H1 (cell line): Measurements from ENCODE around the gene SIAH3. TPM values are rescaled to one million over a fixed set of nuclear protein-coding genes. Genes with fewer than 3 reads are reported as not detected.

Experiments
- CTCF ChIA-PET: fragments of 300-600 bp; sonication (Branson Sonifier 250); formaldehyde crosslinking; loops from one replicate; lab custom pipeline; 2021; ENCODE audit not compliant: partially characterized antibody; lab: Charles Lee
- POLR2A ChIA-PET: fragments of 300-600 bp; sonication (Branson Sonifier 250); formaldehyde crosslinking; loops from one replicate; lab custom pipeline; 2021; ENCODE audit warnings: inconsistent platforms; ENCODE audit not compliant: partially characterized antibody; lab: Charles Lee
- DNase-seq, 2 experiments: peaks; one replicate each; pipeline versions ENCODE4 v3.0.0 to v3.0.0-alpha.2; 2010 to 2022; ENCODE audit warnings: low spot score in 2 of 2, low read depth in 1 of 2, mixed read lengths in 1 of 2
- FAIRE-seq: peaks from 2 replicates; lab custom pipeline; 2011; peaks lifted over from hg19 to GRCh38; lab: Jason Lieb, UNC
- H2AFZ ChIP-seq: 2 replicates; pipeline ENCODE4 v1.8.1; 2012; ENCODE audit warnings: low read length, inconsistent platforms
- H2AK5ac ChIP-seq: 2 replicates; pipeline ENCODE4 v1.6.1; 2013; ENCODE audit warnings: low read depth, low read length
- H2BK120ac ChIP-seq: replicated peaks from 2 replicates; pipeline ENCODE3; 2013; ENCODE audit warnings: low read depth, low read length, inconsistent platforms
- H2BK12ac ChIP-seq: 2 replicates; pipeline ENCODE4 v1.6.1; 2013; ENCODE audit warnings: low read depth, low read length
- H2BK15ac ChIP-seq: 2 replicates; pipeline ENCODE4 v1.6.1; 2013; ENCODE audit warnings: low read length
- H2BK20ac ChIP-seq: 2 replicates; pipeline ENCODE4 v1.6.1; 2013; ENCODE audit warnings: low read length
- H2BK5ac ChIP-seq: 2 replicates; pipeline ENCODE4 v1.6.1; 2013; ENCODE audit warnings: low read depth, low read length
- H3K14ac ChIP-seq: 2 replicates; pipeline ENCODE4 v1.6.1; 2013; ENCODE audit warnings: inconsistent platforms; ENCODE audit not compliant: insufficient read length
- H3K18ac ChIP-seq: 2 replicates; pipeline ENCODE4 v1.6.1; 2013; ENCODE audit warnings: low read length; ENCODE audit errors: extremely low read depth
- H3K23ac ChIP-seq: 2 replicates; pipeline ENCODE4 v1.6.1; 2013; ENCODE audit warnings: inconsistent platforms; ENCODE audit not compliant: insufficient read length
- H3K23me2 ChIP-seq: 2 replicates; pipeline ENCODE4 v1.6.1; 2013; ENCODE audit warnings: low read depth, low read length
- H3K27ac ChIP-seq: 2 replicates; pipeline ENCODE4 v1.6.1; 2011; ENCODE audit warnings: low read depth, low read length, inconsistent platforms
- H3K27me3 ChIP-seq, 4 experiments: replicated peaks in 1 of 4; 1 replicate in 1 of 4; 2 replicates in 3 of 4; pipeline versions ENCODE4 v1.6.1 to v1.8.1; 2011 to 2013; ENCODE audit warnings: low read length in 3 of 4, mild to moderate bottlenecking in 3 of 4, inconsistent platforms in 2 of 4, mixed read lengths in 2 of 4, moderate library complexity in 1 of 4; ENCODE audit not compliant: control insufficient read depth in 3 of 4, insufficient read depth in 3 of 4; ENCODE audit errors: extremely low read depth in 1 of 4
- H3K36me3 ChIP-seq, 4 experiments: 2 replicates each; pipeline versions ENCODE4 v1.6.1 to v1.8.1; 2011 to 2013; ENCODE audit warnings: mild to moderate bottlenecking in 4 of 4, low read length in 3 of 4, moderate library complexity in 2 of 4, control low read depth in 1 of 4, inconsistent platforms in 1 of 4; ENCODE audit not compliant: insufficient read depth in 4 of 4, control insufficient read depth in 2 of 4
- H3K4ac ChIP-seq: replicated peaks from 2 replicates; pipeline ENCODE3; 2013; ENCODE audit warnings: low read length, low read depth, mixed read lengths, inconsistent platforms; ENCODE audit not compliant: insufficient read length
- H3K4me1 ChIP-seq, 4 experiments: replicated peaks in 1 of 4; 1 replicate in 1 of 4; 2 replicates in 3 of 4; pipeline versions ENCODE4 v1.6.1 to v1.8.1; 2011 to 2013; ENCODE audit warnings: low read length in 3 of 4, inconsistent platforms in 2 of 4, mixed read lengths in 1 of 4; ENCODE audit not compliant: insufficient read depth in 4 of 4, control insufficient read depth in 3 of 4
- H3K4me2 ChIP-seq, 2 experiments: 2 replicates each; pipeline versions ENCODE4 v1.6.1 to v1.8.1; 2011 to 2013; ENCODE audit warnings: low read depth in 2 of 2, low read length in 2 of 2, control low read depth in 1 of 2, inconsistent platforms in 1 of 2, mild to moderate bottlenecking in 1 of 2; ENCODE audit not compliant: insufficient read depth in 1 of 2
- H3K4me3 ChIP-seq, 4 experiments: fragments of 200-600, 300-600 bp in 1 of 4; sonication (generic), shearing (Covaris generic), sonication (Bioruptor Twin) in 1 of 4; 2 replicates each; pipeline versions ENCODE4 v1.5.1 to v1.8.1; 2011 to 2016; ENCODE audit warnings: low read length in 4 of 4, low read depth in 3 of 4, control low read depth in 2 of 4, inconsistent platforms in 2 of 4, mild to moderate bottlenecking in 2 of 4, mixed read lengths in 1 of 4, moderate library complexity in 1 of 4; ENCODE audit not compliant: insufficient read depth in 2 of 4; ENCODE audit errors: extremely low read depth in 1 of 4
- H3K56ac ChIP-seq: replicated peaks from 2 replicates; pipeline ENCODE3; 2013; ENCODE audit warnings: low read depth, mild to moderate bottlenecking, mixed read lengths, low read length, inconsistent platforms; ENCODE audit not compliant: insufficient read length
- H3K79me1 ChIP-seq: 2 replicates; pipeline ENCODE4 v1.6.1; 2013; ENCODE audit warnings: low read depth, low read length, control low read depth
- H3K79me2 ChIP-seq, 2 experiments: 2 replicates each; pipeline versions ENCODE4 v1.6.1 to v1.8.1; 2012 to 2013; ENCODE audit warnings: low read length in 2 of 2, mild to moderate bottlenecking in 2 of 2, inconsistent platforms in 1 of 2; ENCODE audit not compliant: insufficient read depth in 2 of 2, control insufficient read depth in 1 of 2
- H3K9ac ChIP-seq, 4 experiments: replicated peaks in 1 of 4; 1 replicate in 1 of 4; 2 replicates in 3 of 4; pipeline versions ENCODE4 v1.6.1 to v1.8.1; 2011 to 2013; ENCODE audit warnings: low read depth in 3 of 4, low read length in 3 of 4, control low read depth in 2 of 4, mild to moderate bottlenecking in 2 of 4, moderate library complexity in 2 of 4, inconsistent platforms in 1 of 4; ENCODE audit errors: extremely low read depth in 1 of 4
- H3K9me3 ChIP-seq, 2 experiments: 2 replicates each; pipeline versions ENCODE4 v1.6.1 to v1.8.1; 2012 to 2013; ENCODE audit warnings: mild to moderate bottlenecking in 2 of 2, moderate library complexity in 2 of 2, control low read depth in 1 of 2, inconsistent platforms in 1 of 2, low read depth in 1 of 2, low read length in 1 of 2, mixed read lengths in 1 of 2; ENCODE audit not compliant: insufficient read depth in 2 of 2
- H4K20me1 ChIP-seq, 2 experiments: replicated peaks in 1 of 2; 2 replicates each; pipeline versions ENCODE3 to v1.8.1; 2011 to 2013; ENCODE audit warnings: inconsistent platforms in 2 of 2, low read length in 2 of 2, mild to moderate bottlenecking in 1 of 2; ENCODE audit not compliant: insufficient read depth in 2 of 2, control insufficient read depth in 1 of 2
- H4K5ac ChIP-seq: 2 replicates; pipeline ENCODE4 v1.6.1; 2013; ENCODE audit warnings: low read length, low read depth, mixed read lengths, inconsistent platforms; ENCODE audit not compliant: insufficient read length
- H4K8ac ChIP-seq: 2 replicates; pipeline ENCODE4 v1.8.0; 2013; ENCODE audit warnings: mild to moderate bottlenecking, moderate library complexity, low read length, inconsistent platforms; ENCODE audit not compliant: insufficient read depth; ENCODE audit errors: extremely low read depth
- H4K91ac ChIP-seq: replicated peaks from 2 replicates; pipeline ENCODE3; 2013; ENCODE audit warnings: low read length, mixed read lengths, inconsistent platforms; ENCODE audit not compliant: insufficient read length
- CTCF ChIP-seq, 3 experiments: IDR thresholded peaks; 1 replicate in 2 of 3; 2 replicates in 1 of 3; pipeline versions ENCODE4 v1.5.1 to v1.6.1; 2011; ENCODE audit warnings: low read length in 3 of 3, mild to moderate bottlenecking in 3 of 3, inconsistent platforms in 2 of 3, low read depth in 1 of 3, moderate library complexity in 1 of 3; ENCODE audit not compliant: insufficient read depth in 1 of 3; ENCODE audit errors: control extremely low read depth in 1 of 3
- EZH2 ChIP-seq: fragments of 200-600 bp; sonication (generic); IDR thresholded peaks from 2 replicates; pipeline ENCODE4 v1.7.1; 2012; ENCODE audit warnings: low read depth, mild to moderate bottlenecking, moderate library complexity, low read length, inconsistent platforms; ENCODE audit not compliant: severe bottlenecking
- RAD21 ChIP-seq, 2 experiments: IDR thresholded peaks in 1 of 2; conservative IDR thresholded peaks in 1 of 2; 2 replicates each; pipeline ENCODE4 v1.6.1; 2011; ENCODE audit warnings: low read depth in 2 of 2, low read length in 2 of 2, improper control_type of control experiment in 1 of 2, inconsistent platforms in 1 of 2, mild to moderate bottlenecking in 1 of 2, moderate library complexity in 1 of 2
- RFX5 ChIP-seq: IDR thresholded peaks from 2 replicates; pipeline ENCODE4 v1.6.1; 2011; ENCODE audit warnings: low read depth, low read length, improper control_type of control experiment, borderline replicate concordance
- RXRA ChIP-seq: IDR thresholded peaks from 2 replicates; pipeline ENCODE4 v1.6.1; 2011; ENCODE audit warnings: low read depth, mild to moderate bottlenecking, low read length, moderate library complexity; ENCODE audit not compliant: insufficient read depth
- SIRT6 ChIP-seq: IDR thresholded peaks from one replicate; pipeline ENCODE4 v1.7.1; 2012; ENCODE audit warnings: low read length, inconsistent platforms
- TCF12 ChIP-seq: IDR thresholded peaks from 2 replicates; pipeline ENCODE4 v1.6.1; 2011; ENCODE audit warnings: low read depth, mild to moderate bottlenecking, low read length
- USF2 ChIP-seq: IDR thresholded peaks from 2 replicates; pipeline ENCODE4 v1.6.1; 2011; ENCODE audit warnings: low read length, improper control_type of control experiment
- YY1 ChIP-seq: IDR thresholded peaks from 2 replicates; pipeline ENCODE4 v1.6.1; 2011; ENCODE audit warnings: low read depth, mild to moderate bottlenecking, low read length
- WGBS, 2 experiments: shearing (Covaris generic) in 1 of 2; methylation state at CpG; one replicate each; pipeline versions ENCODE4 v1.1.6 to v1.1.7; 2013 to 2015; ENCODE audit warnings: low lambda C conversion rate in 2 of 2, mixed read lengths in 2 of 2, inconsistent platforms in 1 of 2, low coverage in 1 of 2, missing lambda C conversion rate in 1 of 2; ENCODE audit not compliant: insufficient replicate concordance in 2 of 2, insufficient coverage in 1 of 2, insufficient read length in 1 of 2; ENCODE audit errors: extremely low coverage in 1 of 2, missing lambda C conversion rate in 1 of 2; 5-methylcytosine and 5-hydroxymethylcytosine counted together
- polyA plus RNA-seq, 7 experiments: library from polyadenylated mRNA; depleted of rRNA in 3 of 7; stranded (reverse) in 5 of 7; unstranded in 2 of 7; fragments of >200 nt in 5 of 7; fragments of 200-250 nt in 2 of 7; gene quantifications; 1 replicate in 5 of 7; 2 replicates in 1 of 7; 4 replicates in 1 of 7; pipeline versions ENCODE4 v1.2.1 to v1.2.3, GENCODE V29; 2011 to 2013; ENCODE audit warnings: missing spikeins in 2 of 7, mixed read lengths in 2 of 7
- total RNA-seq: library from RNA; stranded (reverse); fragmentation: NEBNext Ultra II Directional; extraction: Animal tissue kit (Norgen Biotek cat#: 25700); gene quantifications from 2 replicates; pipeline ENCODE4 v1.2.1, GENCODE V29; 2021

SIAH3 gene
- total and polyA plus RNA-seq, 2 of the 8 experiments (the other 6 are each of a cell fraction or from before 2014, with no cell fraction given) = 0.15 to 0.17 TPM

GRCh38 chr13:45846681-45847080 is 4.9 kb downstream of the SIAH3 start:
- no peak for FAIRE-seq
- CTCF ChIA-PET = interaction anchor here (0.8 to 1.5 kb wide), 2 partner anchors 9 to 24 kb away, joined by 3 to 4 read pairs; no protein-coding TSS in a partner anchor
- DNase-seq = no peak
- TF ChIP-seq RXRA = no peak
- TF ChIP-seq SIRT6 = no peak
- TF ChIP-seq RFX5 = no peak
- no peak for TF ChIP-seq EZH2
- TF ChIP-seq TCF12 = no peak
- TF ChIP-seq YY1 = no peak
- no peak for TF ChIP-seq USF2
- TF ChIP-seq CTCF (IDR thresholded peaks at IDR 0.05; ENCODE audit: control extremely low read depth in 1 of 3, insufficient read depth in 1 of 3, low read depth in 1 of 3, low read length in 3 of 3) = no peak
- no peak for TF ChIP-seq RAD21 (IDR thresholded peaks at IDR 0.05 in 1 of 2, conservative IDR thresholded peaks at IDR 0.05 in 1 of 2; ENCODE audit: low read depth in 2 of 2, low read length in 2 of 2)

More at GRCh38 chr13:45846681-45847080, 4.9 kb downstream of the SIAH3 start:
- Histone ChIP-seq H3K79me2 (no peaks in the 10 kb centered on the region), H3K4me2 (no peak overlapping the region), H2BK12ac (no peak overlapping the region), H4K91ac (no peak overlapping the region), H2AK5ac (no peak overlapping the region), H3K4ac (no peak overlapping the region), H3K4me3 (no peak overlapping the region), H3K14ac (no peak overlapping the region), H2BK15ac (no peak overlapping the region), H3K9ac (no peak overlapping the region), H3K27ac (no peak overlapping the region), H4K5ac (no peak overlapping the region), H3K56ac (no peak overlapping the region), H3K9me3 (no peaks in the 10 kb centered on the region), H3K79me1 (no peaks in the 10 kb centered on the region), H3K36me3 (no peaks in the 10 kb centered on the region), H3K23ac (no peak overlapping the region), H3K4me1 (peaks cover 5 to 15% (median 10%) of the 10 kb centered on the region in 4 experiments), H2BK5ac (no peak overlapping the region), H3K27me3 (peaks cover 0 to 18% (median 14%) of the 10 kb centered on the region in 4 experiments; a peak in 6 of 7 replicates), H4K8ac (no peak overlapping the region), H3K23me2 (peaks cover 11% of the 10 kb centered on the region), H2BK120ac (no peak overlapping the region), H4K20me1 (no peaks in the 10 kb centered on the region), H2BK20ac (no peak overlapping the region), H2AFZ (no peak overlapping the region), H3K18ac (no peak overlapping the region)
- WGBS, 2 experiments = 91% methylated on average over 8 of the region's 8 CpGs; no CpG with 5 or more reads in 1 of the 2 experiments
- POLR2A ChIA-PET = interaction anchor here (0.6 to 1.5 kb wide), 2 partner anchors 9 to 66 kb away, joined by 3 to 4 read pairs; no protein-coding TSS in a partner anchor
